GM12878 (cell line): ENCODE data around the gene TJP1. TPM values are rescaled to one million over a fixed set of nuclear protein-coding genes. Genes with fewer than 3 reads are reported as not detected.

Source experiments
- ATAC-seq: fragments of 200-7000 bp; cut with Tn5 transposase; 3 replicates; pipeline ENCODE4 v1.9.1; 2020; ENCODE audit warnings: mild to moderate bottlenecking, moderate library complexity
- BruUV-seq: library from RNA; stranded (reverse); fragments of 400-500 nt; replicated peaks from 2 replicates; lab custom pipeline; 2021; lab: Mats Ljungman, UMichigan
- CTCF ChIA-PET: fragments of 300-600 bp; sonication (Branson Sonifier 250); formaldehyde crosslinking; extraction: SDS; loops from one replicate; lab custom pipeline; 2021; ENCODE audit warnings: inconsistent platforms; lab: Yijun Ruan, JAX
- POLR2A ChIA-PET: fragments of 350-600 bp; formaldehyde crosslinking; extraction: SDS; loops from one replicate; lab custom pipeline; 2021; ENCODE audit warnings: inconsistent platforms; lab: Charles Lee
- RAD21 ChIA-PET: fragments of 300-600 bp; sonication (Branson Sonifier 250); formaldehyde crosslinking; loops from one replicate; lab custom pipeline; 2023; ENCODE audit warnings: antibody characterized with exemption; ENCODE audit not compliant: unreplicated experiment; lab: Charles Lee
- SMC1A ChIA-PET: fragments of 300-600 bp; sonication (Branson Sonifier 250); formaldehyde crosslinking; loops from one replicate; lab custom pipeline; 2023; ENCODE audit not compliant: unreplicated experiment, uncharacterized antibody; lab: Charles Lee
- DNase-seq: peaks from one replicate; pipeline ENCODE4 v3.0.0-alpha.2; 2011; ENCODE audit warnings: low read depth, low spot score
- FAIRE-seq: peaks from 3 replicates; lab custom pipeline; 2011; peaks lifted over from hg19 to GRCh38; lab: Jason Lieb, UNC
- H2AFZ ChIP-seq: 2 replicates; pipeline ENCODE4 v1.6.0; 2011; ENCODE audit warnings: low read depth, low read length, control low read depth; ENCODE audit not compliant: control insufficient read depth
- H3K27ac ChIP-seq: 2 replicates; pipeline ENCODE4 v1.5.1; 2011; ENCODE audit warnings: control low read depth; ENCODE audit not compliant: control insufficient read depth, insufficient read depth
- H3K27me3 ChIP-seq, 2 experiments: replicated peaks in 1 of 2; 2 replicates each; pipeline versions ENCODE4 v1.6.0 to v1.6.1; 2011; ENCODE audit warnings: low read length in 1 of 2; ENCODE audit not compliant: control insufficient read depth in 2 of 2, insufficient read depth in 2 of 2
- H3K36me3 ChIP-seq, 2 experiments: 2 replicates each; pipeline ENCODE4 v1.5.1; 2011; ENCODE audit warnings: low read length in 1 of 2; ENCODE audit not compliant: control insufficient read depth in 2 of 2, insufficient read depth in 2 of 2
- H3K4me1 ChIP-seq: 2 replicates; pipeline ENCODE4 v1.6.1; 2011; ENCODE audit warnings: mild to moderate bottlenecking, low read length, moderate library complexity, mixed read lengths; ENCODE audit not compliant: control insufficient read depth, insufficient read depth
- H3K4me2 ChIP-seq: 2 replicates; pipeline ENCODE4 v1.6.0; 2011; ENCODE audit warnings: control low read depth; ENCODE audit not compliant: control insufficient read depth, insufficient read depth
- H3K4me3 ChIP-seq: fragments of 200-600 bp; sonication (generic); 2 replicates; pipeline ENCODE4 v1.5.1; 2016
- H3K79me2 ChIP-seq: 2 replicates; pipeline ENCODE4 v1.6.0; 2011; ENCODE audit warnings: low read length; ENCODE audit not compliant: control insufficient read depth, insufficient read depth
- H3K9ac ChIP-seq: 2 replicates; pipeline ENCODE4 v1.8.0; 2011; ENCODE audit warnings: low read length, control low read depth, mixed read lengths; ENCODE audit not compliant: control insufficient read depth, insufficient read depth
- H3K9me3 ChIP-seq: replicated peaks from 3 replicates; pipeline ENCODE4 v1.5.1; 2011; ENCODE audit warnings: mild to moderate bottlenecking, low read length; ENCODE audit not compliant: control insufficient read depth, insufficient read depth
- H4K20me1 ChIP-seq: 2 replicates; pipeline ENCODE4 v1.6.0; 2011; ENCODE audit not compliant: control insufficient read depth, insufficient read depth
- EED ChIP-seq: sonication (generic); IDR thresholded peaks from 2 replicates; pipeline ENCODE4 v1.6.1; 2016; ENCODE audit warnings: antibody characterized with exemption, low read depth
- GATAD2B ChIP-seq: fragments of 450-650 bp; conservative IDR thresholded peaks from 2 replicates; pipeline ENCODE4 v1.6.1; 2017; ENCODE audit warnings: low read depth, mild to moderate bottlenecking, moderate library complexity
- MEF2A ChIP-seq: IDR thresholded peaks from 2 replicates; pipeline ENCODE4 v1.6.1; 2011; ENCODE audit warnings: low read depth, mild to moderate bottlenecking, low read length, moderate library complexity; ENCODE audit not compliant: insufficient read depth
- NR2F1 ChIP-seq: fragments of 450-650 bp; conservative IDR thresholded peaks from 2 replicates; pipeline ENCODE4 v1.6.1; 2017; ENCODE audit warnings: mild to moderate bottlenecking
- PBX3 ChIP-seq: IDR thresholded peaks from 2 replicates; pipeline ENCODE4 v1.6.1; 2011; ENCODE audit warnings: mild to moderate bottlenecking, low read depth, low read length, moderate library complexity; ENCODE audit not compliant: insufficient replicate concordance
- RELA ChIP-seq: fragments of 450-650 bp; IDR thresholded peaks from 2 replicates; pipeline ENCODE4 v1.8.0; 2014; ENCODE audit warnings: borderline replicate concordance; ENCODE audit not compliant: partially characterized antibody
- RUNX3 ChIP-seq: IDR thresholded peaks from 2 replicates; pipeline ENCODE4 v1.6.1; 2012; ENCODE audit warnings: low read length, inconsistent platforms
- TBL1XR1 ChIP-seq: IDR thresholded peaks from 2 replicates; pipeline ENCODE4 v1.6.1; 2012; ENCODE audit warnings: low read depth, low read length, improper control_type of control experiment
- TCF3 ChIP-seq: IDR thresholded peaks from 2 replicates; pipeline ENCODE4 v1.6.1; 2012; ENCODE audit warnings: low read depth, mild to moderate bottlenecking, low read length, borderline replicate concordance; ENCODE audit not compliant: insufficient read depth
- TCF7 ChIP-seq: IDR thresholded peaks from 2 replicates; pipeline ENCODE4 v1.6.1; 2014; ENCODE audit warnings: antibody characterized with exemption, borderline replicate concordance
- ZNF217 ChIP-seq: fragments of 450-650 bp; IDR thresholded peaks from 2 replicates; pipeline ENCODE4 v1.6.1; 2017; ENCODE audit warnings: antibody characterized with exemption, mild to moderate bottlenecking
- WGBS: methylation state at CpG from one replicate; pipeline ENCODE4 v1.1.6; 2016; ENCODE audit warnings: low lambda C conversion rate; ENCODE audit not compliant: insufficient replicate concordance, insufficient coverage; ENCODE audit errors: missing lambda C conversion rate; 5-methylcytosine and 5-hydroxymethylcytosine counted together
- in situ Hi-C: fragments of 300-500 bp; cut with MboI; formaldehyde crosslinking; loops from 9 replicates; pipeline ENCODE4 v1.14.3; 2018; ENCODE audit warnings: mixed read lengths
- intact Hi-C: fragments of 100-400 bp; cut with micrococcal nuclease; formaldehyde crosslinking; loops from one replicate; pipeline ENCODE4 v1.14.2; 2022; ENCODE audit not compliant: unreplicated experiment
- polyA plus RNA-seq, 11 experiments: library from polyadenylated mRNA; depleted of rRNA in 4 of 11; unstranded in 6 of 11; stranded (reverse) in 5 of 11; fragments of >200 nt; fragmentation: Nextera tagmentation in 4 of 11; fragmentation: Illumina TruSeq in 1 of 11; extraction: Ambion mirVana in 4 of 11; extraction: Trizol in 1 of 11; gene quantifications; 1 replicate in 1 of 11; 2 replicates in 10 of 11; pipeline versions ENCODE4 v1.2.1 to v1.2.3, GENCODE V29; 2011 to 2016; ENCODE audit warnings: inconsistent platforms in 2 of 11, missing spikeins in 2 of 11, low read depth in 1 of 11
- total RNA-seq, 4 experiments: library from RNA; depleted of rRNA in 3 of 4; stranded (reverse); fragments of >200 nt in 3 of 4; fragmentation: Illumina TruSeq in 1 of 4; extraction: Trizol in 1 of 4; gene quantifications; 2 replicates each; pipeline versions ENCODE4 v1.2.1 to v1.2.3, GENCODE V29; 2013 to 2021
- TF ChIP-seq, protein P1 (sequence below): fragments of 450-650 bp; IDR thresholded peaks from 2 replicates; pipeline ENCODE4 v1.6.1; 2017; ENCODE audit warnings: mild to moderate bottlenecking
- TF ChIP-seq, protein P2 (sequence below): fragments of 450-650 bp; IDR thresholded peaks from 2 replicates; pipeline ENCODE4 v1.6.1; 2016; ENCODE audit warnings: mild to moderate bottlenecking, moderate library complexity, borderline replicate concordance

The TJP1 gene
- total and polyA plus RNA-seq, 10 of the 15 experiments (the other 5 are each of a cell fraction or from before 2014, with no cell fraction given): 0.01 to 0.49 (median 0.08) TPM; not detected in 7

GRCh38 chr15:29854413-29854812 is 32.1 kb upstream of the TJP1 start:
- Histone ChIP-seq H4K20me1 (no peaks in the 10 kb centered on the region), H3K9me3 (no peaks in the 10 kb centered on the region), H3K27me3 (no peaks in the 10 kb centered on the region), H3K4me2 (no peak overlapping the region), H3K36me3 (no peaks in the 10 kb centered on the region), H3K9ac (no peak overlapping the region), H3K79me2 (no peaks in the 10 kb centered on the region), H2AFZ (no peak overlapping the region), H3K4me1 (no peaks in the 10 kb centered on the region), H3K4me3 (no peak overlapping the region), H3K27ac (no peak overlapping the region)
- in situ Hi-C loops (no loop called here), intact Hi-C loops (loop anchor here (10.0 kb wide), 1 partner anchor 50 kb away; no protein-coding TSS in a partner anchor)
- FAIRE-seq: no peak
- no peak for ATAC-seq
- ChIA-PET POLR2A (no interaction called here), CTCF (no interaction called here), RAD21 (no interaction called here), SMC1A (no interaction called here)
- TF ChIP-seq GATAD2B (no peak), EED (no peak), TCF3 (no peak), MEF2A (no peak), TCF7 (no peak), RELA (no peak), NR2F1 (no peak), RUNX3 (no peak), TBL1XR1 (no peak), ZNF217 (no peak), PBX3 (no peak)
- TF ChIP-seq, protein P1, sequence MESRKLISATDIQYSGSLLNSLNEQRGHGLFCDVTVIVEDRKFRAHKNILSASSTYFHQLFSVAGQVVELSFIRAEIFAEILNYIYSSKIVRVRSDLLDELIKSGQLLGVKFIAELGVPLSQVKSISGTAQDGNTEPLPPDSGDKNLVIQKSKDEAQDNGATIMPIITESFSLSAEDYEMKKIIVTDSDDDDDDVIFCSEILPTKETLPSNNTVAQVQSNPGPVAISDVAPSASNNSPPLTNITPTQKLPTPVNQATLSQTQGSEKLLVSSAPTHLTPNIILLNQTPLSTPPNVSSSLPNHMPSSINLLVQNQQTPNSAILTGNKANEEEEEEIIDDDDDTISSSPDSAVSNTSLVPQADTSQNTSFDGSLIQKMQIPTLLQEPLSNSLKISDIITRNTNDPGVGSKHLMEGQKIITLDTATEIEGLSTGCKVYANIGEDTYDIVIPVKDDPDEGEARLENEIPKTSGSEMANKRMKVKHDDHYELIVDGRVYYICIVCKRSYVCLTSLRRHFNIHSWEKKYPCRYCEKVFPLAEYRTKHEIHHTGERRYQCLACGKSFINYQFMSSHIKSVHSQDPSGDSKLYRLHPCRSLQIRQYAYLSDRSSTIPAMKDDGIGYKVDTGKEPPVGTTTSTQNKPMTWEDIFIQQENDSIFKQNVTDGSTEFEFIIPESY: no peak
- TF ChIP-seq, protein P2, sequence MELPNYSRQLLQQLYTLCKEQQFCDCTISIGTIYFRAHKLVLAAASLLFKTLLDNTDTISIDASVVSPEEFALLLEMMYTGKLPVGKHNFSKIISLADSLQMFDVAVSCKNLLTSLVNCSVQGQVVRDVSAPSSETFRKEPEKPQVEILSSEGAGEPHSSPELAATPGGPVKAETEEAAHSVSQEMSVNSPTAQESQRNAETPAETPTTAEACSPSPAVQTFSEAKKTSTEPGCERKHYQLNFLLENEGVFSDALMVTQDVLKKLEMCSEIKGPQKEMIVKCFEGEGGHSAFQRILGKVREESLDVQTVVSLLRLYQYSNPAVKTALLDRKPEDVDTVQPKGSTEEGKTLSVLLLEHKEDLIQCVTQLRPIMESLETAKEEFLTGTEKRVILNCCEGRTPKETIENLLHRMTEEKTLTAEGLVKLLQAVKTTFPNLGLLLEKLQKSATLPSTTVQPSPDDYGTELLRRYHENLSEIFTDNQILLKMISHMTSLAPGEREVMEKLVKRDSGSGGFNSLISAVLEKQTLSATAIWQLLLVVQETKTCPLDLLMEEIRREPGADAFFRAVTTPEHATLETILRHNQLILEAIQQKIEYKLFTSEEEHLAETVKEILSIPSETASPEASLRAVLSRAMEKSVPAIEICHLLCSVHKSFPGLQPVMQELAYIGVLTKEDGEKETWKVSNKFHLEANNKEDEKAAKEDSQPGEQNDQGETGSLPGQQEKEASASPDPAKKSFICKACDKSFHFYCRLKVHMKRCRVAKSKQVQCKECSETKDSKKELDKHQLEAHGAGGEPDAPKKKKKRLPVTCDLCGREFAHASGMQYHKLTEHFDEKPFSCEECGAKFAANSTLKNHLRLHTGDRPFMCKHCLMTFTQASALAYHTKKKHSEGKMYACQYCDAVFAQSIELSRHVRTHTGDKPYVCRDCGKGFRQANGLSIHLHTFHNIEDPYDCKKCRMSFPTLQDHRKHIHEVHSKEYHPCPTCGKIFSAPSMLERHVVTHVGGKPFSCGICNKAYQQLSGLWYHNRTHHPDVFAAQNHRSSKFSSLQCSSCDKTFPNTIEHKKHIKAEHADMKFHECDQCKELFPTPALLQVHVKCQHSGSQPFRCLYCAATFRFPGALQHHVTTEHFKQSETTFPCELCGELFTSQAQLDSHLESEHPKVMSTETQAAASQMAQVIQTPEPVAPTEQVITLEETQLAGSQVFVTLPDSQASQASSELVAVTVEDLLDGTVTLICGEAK: no peak
- WGBS: 8% methylated on average over 6 of the region's 6 CpGs
- no TSS peak for BruUV-seq
- no peak for DNase-seq
